ENCODE data around the gene ENKUR.
"Not testable (repeated sequence)": the region's sequence is repeated elsewhere in the genome, so short reads cannot be mapped to it uniquely, and the experiment has no call there.

The ENKUR gene

DNA sequence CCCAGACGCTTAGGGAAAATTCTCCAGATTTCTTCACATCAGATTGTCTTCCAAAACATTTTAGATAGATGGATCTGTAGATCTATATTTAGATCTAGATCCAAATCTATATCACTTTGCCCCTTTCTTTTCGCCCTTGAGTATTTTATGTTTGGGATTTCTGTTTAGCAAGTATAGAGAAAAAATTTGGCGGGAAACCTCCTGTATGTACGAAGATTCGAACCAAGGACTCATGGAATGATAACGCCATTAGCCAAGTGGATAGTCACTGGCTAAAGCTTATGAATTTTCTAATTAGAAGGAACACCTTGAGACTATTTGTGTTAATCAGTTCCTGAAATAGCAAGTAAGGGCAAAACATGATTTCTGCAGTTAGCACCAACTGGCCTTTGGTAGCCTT is 1.7 kb upstream of the ENKUR start:
- in situ Hi-C loops (cut with HindIII; ENCODE audit: low sequenced_read_pairs), result no loop called here
- TF ChIP-seq, protein P1, sequence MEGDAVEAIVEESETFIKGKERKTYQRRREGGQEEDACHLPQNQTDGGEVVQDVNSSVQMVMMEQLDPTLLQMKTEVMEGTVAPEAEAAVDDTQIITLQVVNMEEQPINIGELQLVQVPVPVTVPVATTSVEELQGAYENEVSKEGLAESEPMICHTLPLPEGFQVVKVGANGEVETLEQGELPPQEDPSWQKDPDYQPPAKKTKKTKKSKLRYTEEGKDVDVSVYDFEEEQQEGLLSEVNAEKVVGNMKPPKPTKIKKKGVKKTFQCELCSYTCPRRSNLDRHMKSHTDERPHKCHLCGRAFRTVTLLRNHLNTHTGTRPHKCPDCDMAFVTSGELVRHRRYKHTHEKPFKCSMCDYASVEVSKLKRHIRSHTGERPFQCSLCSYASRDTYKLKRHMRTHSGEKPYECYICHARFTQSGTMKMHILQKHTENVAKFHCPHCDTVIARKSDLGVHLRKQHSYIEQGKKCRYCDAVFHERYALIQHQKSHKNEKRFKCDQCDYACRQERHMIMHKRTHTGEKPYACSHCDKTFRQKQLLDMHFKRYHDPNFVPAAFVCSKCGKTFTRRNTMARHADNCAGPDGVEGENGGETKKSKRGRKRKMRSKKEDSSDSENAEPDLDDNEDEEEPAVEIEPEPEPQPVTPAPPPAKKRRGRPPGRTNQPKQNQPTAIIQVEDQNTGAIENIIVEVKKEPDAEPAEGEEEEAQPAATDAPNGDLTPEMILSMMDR (IDR thresholded peaks at IDR 0.05; ENCODE audit: low read depth, low read length), result no peak
- H3K4me3 ChIP-seq (ENCODE audit: low read depth, low read length), result peak overlapping the region; percentile 69
- DNase-seq (ENCODE audit: low read depth, low spot score), result no peak

- TF ChIP-seq, protein P1 (IDR thresholded peaks at IDR 0.05; ENCODE audit: low read depth, low read length), result no peak
- in situ Hi-C loops (cut with HindIII; ENCODE audit: low sequenced_read_pairs), result no loop called here
- DNase-seq (ENCODE audit: low read depth, low spot score), result no peak
- H3K4me3 ChIP-seq (ENCODE audit: low read depth, low read length), result peak overlapping the region; percentile 69
Measured at GRCh38 chr10:25017154-25017590, 1.2 kb upstream of the ENKUR start.

DNA sequence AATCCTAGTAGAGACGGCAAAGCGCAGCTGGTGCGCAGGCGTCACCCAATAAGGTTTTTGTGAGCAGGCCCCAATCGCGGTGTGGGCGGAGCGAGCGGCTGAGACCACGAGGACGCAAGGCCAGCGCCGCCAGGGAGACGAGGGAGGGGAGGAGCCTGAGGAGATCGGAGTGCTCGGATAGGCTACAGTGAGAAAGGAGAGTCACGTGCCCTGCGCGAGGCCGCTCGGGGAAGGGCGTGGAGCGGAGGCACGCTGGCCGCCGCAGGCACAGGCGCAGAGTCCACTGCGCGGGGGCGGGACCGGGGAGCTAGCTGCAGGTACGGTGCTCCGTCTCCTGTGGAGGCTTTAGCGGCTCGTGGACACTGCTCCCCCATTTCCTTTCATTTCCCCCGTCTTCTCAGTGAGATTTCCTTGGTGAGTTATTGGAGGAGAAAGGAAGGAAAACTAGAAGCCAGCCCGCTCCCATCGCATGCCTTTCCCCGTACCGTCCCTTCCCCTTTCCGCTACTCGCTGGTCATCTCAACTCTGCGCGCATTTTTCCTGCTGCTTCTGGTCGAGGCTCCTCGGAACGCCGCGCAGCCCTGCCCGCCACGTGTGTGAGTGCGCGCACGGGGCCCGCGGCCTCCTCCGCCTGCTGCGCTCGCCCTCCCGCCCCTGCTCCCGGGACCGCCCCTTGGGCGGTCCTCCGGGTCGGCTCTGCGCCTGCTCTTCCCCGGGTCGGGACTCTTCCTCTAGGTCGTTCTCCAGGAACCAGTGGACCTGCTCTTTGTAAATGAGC is 607 bp upstream of the ENKUR start, which contains the start of gene THNSL1:
Gene THNSL1 (plus strand): TSS at position 237 of the 778 bp plus-strand sequence. CDS start 6,612 bp downstream, outside the sequence.
- TF ChIP-seq, protein P1 (IDR thresholded peaks at IDR 0.05; ENCODE audit: low read depth, low read length), result no peak
- in situ Hi-C loops (cut with HindIII; ENCODE audit: low sequenced_read_pairs), result no loop called here
- DNase-seq (ENCODE audit: low read depth, low spot score), result peak; percentile 99
- H3K4me3 ChIP-seq (ENCODE audit: low read depth, low read length), result peak within 1 kb of the TSS; percentile 69

DNA sequence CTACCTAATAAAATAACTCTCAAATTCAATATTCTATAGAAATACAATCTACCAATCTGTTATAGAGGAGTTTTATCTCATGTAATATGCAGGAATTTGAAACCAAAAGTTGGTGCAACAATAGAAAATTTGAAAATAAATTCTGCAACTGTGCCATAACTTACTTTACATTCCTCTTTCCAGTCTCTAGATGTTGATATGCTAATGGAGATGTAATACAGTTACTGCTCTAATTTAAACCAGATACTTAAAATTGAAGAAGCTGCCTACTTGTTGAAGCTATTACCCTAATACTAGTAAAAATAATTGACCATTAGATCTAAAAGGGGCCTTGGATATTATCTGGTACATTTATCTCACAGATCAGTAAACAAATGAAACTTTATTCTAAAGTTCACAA is 1.4 kb downstream of the ENKUR start:
- TF ChIP-seq, protein P1 (IDR thresholded peaks at IDR 0.05; ENCODE audit: low read depth, low read length), result no peak

GRCh38 chr10:25011591-25011990 is 4.4 kb downstream of the ENKUR start:
- H3K4me3 ChIP-seq (ENCODE audit: low read depth, low read length); in situ Hi-C loops (cut with HindIII; ENCODE audit: low sequenced_read_pairs); DNase-seq (ENCODE audit: low read depth, low spot score): not testable (repeated sequence)

More for the DNA sequence above, 1.4 kb downstream of the ENKUR start:
- in situ Hi-C loops (cut with HindIII; ENCODE audit: low sequenced_read_pairs), result no loop called here
- no peak for DNase-seq (ENCODE audit: low read depth, low spot score)
- H3K4me3 ChIP-seq (ENCODE audit: low read depth, low read length), result no peak overlapping the region

DNA sequence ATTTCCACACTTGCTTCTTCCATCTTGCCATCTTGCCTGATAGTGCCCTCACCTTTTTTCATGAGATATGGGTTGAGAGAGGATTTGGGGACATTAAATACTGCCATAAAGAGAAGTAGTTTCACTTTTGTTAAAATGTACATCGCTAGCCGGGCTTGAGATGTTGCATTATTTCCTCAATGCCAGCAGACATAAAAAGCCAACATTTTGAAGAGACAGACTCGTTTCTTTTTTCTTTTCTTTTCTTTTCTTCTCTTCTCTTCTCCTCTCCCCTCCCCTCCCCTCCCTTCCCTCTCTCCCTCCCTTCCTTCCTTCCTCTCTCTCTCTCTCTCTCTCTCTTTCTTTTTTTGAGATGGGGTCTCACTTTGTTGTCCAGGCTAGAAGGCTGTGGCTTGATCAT is 17.9 kb downstream of the ENKUR start:
- no peak for DNase-seq (ENCODE audit: low read depth, low spot score)
- no peak overlapping the region for H3K4me3 ChIP-seq (ENCODE audit: low read depth, low read length)
- TF ChIP-seq, protein P1 (IDR thresholded peaks at IDR 0.05; ENCODE audit: low read depth, low read length), result no peak
- in situ Hi-C loops (cut with HindIII; ENCODE audit: low sequenced_read_pairs), result no loop called here

DNA sequence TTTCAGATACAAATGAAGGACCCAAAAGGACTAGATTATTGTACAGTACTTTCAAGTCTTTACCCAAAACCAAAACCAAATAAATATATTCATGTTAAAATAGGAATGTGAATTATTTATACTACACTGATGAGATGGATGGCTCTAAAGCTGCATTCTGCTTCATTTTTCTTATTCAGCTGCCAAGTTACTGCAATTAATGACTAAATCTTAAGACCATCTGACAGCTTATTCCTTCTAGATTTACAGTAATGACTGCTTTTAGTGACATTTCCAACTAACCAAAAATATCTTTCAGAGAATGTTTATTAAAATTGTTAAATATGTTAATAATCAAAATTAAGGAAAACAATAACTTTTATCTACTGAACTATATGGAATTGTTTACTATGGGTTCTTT is 20.9 kb downstream of the ENKUR start:
- no peak overlapping the region for H3K4me3 ChIP-seq (ENCODE audit: low read depth, low read length)
- no peak for DNase-seq (ENCODE audit: low read depth, low spot score)
- TF ChIP-seq, protein P1 (IDR thresholded peaks at IDR 0.05; ENCODE audit: low read depth, low read length), result no peak
- in situ Hi-C loops (cut with HindIII; ENCODE audit: low sequenced_read_pairs), result no loop called here
